GM19351 (cell line): ENCODE measurements around the gene FHOD1.
A peak's percentile ranks its signal among the peaks of the same experiment; 100 is the strongest.

Experiments used
- ATAC-seq: cut with Tn5 transposase; IDR thresholded peaks from one replicate; pipeline ENCODE4 v1.9.1; 2021; ENCODE audit warnings: mild to moderate bottlenecking, moderate library complexity; ENCODE audit not compliant: unreplicated experiment

The FHOD1 gene

DNA sequence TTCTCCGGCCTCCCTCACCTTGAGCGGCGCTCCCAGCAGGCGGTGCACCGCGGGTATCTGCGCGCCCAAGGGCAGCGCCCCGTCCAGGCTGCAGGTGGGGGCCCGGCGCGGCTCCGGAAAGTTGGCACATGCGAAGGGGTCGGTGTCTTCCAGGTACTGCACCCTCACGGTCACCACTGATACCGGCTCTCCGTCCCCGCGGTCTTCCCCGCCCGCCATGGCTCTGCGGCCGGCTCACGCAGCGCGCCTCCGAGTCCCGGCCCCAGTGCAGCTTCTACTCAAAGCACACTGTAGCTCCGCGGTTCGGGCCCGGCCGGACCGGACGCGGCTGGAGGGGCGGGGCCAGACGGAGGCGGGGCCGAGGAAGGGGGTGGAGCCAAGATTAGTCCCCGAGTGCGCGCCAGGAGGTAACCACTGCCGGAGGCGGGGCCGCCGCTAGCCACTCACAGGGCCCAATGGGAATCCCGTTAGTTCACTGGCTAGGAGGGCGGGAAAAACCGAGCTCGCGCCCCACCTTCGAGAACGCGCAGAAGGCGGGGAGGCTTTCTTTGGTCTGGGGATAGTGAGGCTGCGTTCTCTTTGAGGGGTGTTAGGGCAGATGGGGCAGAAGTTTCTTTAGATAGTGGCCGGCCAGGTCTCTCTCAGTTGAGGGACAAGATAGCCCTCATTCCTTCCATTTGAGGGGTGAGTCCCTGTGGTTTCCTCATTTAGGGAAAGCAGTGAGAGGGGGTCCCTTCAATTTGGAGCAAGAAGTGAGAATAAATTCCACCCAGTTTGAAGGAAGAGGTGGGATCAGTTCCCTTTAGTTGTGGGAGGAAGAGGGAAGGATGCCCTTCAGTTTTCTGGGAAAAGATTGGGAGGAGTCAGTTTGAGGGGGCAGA lies at the start of gene FHOD1:
TSS of gene FHOD1 (minus strand) at position 290 of the 881 bp plus-strand sequence. CDS start at position 219, 71 bp downstream.
- ATAC-seq, result peak; percentile 44

DNA sequence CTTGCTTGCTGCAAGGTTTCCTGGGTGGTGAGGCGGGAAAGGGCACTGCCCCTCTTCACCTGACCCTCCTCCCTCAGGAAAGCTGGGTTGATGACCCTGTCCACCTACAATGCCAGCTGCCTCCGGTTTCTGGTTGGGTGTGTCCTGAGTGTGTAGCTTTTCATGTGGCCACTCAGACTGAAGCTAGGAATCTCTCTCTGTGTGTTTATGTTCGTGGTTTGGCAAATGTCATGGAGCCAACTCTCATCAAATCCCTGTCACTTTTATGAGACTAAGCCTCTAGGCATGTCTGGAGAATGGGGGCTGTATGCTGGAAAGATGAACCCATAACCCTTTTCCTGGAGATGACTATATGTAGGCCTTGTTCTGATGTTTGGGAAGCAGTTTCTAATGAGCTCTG lies 49.1 kb upstream of the FHOD1 start:
- no peak for ATAC-seq

DNA sequence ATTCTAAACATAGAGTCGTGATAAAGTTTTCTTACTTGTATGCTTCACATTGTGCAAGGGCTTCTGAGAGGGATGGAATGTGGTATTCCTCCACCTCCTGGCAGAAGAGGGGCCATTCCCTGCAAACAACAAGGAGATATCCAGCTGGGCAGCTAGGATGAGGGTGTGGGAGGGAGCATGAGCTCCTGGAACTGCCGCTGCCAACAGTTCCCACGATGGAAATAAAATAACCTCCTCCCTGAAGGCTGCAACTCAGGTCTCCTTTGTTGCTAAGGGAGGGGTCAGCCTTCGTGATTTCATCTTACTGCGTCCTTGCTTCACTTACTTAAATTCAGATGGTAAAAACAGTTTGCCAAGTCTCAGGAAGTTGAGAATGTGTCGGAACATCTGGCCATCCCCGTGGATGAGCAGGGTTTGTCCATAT lies 47.7 kb upstream of the FHOD1 start:
- ATAC-seq, result no peak

DNA sequence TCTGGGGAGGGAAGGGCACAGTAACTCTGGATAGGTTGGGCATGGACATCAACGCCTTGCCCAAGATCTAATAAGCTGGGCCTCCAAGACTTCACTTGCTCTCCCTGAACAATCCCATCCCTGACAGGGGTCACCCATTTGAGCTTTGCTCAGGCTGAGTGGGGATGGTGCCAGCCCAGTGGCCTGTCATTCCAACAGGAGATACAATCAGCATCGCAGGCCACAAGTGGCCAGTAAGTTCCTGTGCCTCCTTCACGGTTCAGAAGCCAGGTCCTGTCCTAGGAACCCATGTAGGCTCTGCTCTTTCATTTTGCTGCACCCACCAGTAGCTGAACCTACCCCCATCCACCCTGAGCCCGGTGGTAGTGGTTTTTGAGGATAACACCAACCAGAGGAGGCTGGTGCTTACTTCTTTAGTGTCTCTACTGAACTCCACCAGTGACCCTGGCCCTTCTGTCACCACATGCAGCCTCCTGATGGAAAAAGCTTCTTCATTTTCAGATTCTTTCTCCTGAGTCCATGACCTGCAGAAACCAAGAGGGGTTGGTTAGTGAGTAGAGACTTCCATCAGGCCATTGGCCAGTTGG lies 47.0 kb upstream of the FHOD1 start:
- no peak for ATAC-seq

DNA sequence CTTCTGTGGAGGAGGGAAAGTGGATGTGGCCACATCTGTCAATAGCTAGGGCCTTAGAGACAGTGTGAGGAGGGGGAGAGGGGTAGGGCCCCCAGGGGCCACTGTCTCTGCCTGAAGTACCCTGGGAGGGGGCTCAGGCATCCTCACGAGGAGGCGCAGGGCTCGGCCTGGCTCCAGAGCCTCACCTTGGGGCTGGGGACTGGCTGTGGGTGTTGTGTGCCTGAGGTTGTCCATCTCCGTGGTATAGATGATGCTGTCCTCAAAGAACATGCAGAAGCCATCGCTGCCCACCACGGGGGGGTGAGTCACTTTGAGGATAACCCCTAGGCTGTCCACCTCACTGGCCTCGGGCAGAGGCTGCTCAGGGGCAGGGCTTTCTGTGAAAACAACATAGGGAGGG lies 44.2 kb upstream of the FHOD1 start:
- ATAC-seq, result no peak

DNA sequence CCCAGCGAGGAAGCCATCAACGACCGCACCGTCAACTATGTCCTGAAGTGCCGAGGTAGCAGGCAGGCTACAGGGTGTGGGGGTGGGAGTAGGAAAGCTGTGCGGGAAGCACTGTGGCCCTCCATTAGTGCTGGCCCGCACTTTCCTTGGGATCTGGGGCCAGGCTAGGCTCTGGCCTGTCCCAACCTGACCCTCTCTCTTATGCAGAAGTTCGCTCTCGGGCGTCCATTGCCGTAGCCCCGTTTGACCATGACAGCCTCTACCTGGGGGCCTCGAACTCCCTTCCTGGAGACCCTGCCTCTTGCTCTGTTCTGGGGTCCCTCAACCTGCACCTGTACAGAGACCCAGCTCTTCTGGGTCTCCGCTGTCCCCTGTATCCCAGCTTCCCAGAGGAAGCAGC lies 40.7 kb upstream of the FHOD1 start:
- ATAC-seq, result no peak

DNA sequence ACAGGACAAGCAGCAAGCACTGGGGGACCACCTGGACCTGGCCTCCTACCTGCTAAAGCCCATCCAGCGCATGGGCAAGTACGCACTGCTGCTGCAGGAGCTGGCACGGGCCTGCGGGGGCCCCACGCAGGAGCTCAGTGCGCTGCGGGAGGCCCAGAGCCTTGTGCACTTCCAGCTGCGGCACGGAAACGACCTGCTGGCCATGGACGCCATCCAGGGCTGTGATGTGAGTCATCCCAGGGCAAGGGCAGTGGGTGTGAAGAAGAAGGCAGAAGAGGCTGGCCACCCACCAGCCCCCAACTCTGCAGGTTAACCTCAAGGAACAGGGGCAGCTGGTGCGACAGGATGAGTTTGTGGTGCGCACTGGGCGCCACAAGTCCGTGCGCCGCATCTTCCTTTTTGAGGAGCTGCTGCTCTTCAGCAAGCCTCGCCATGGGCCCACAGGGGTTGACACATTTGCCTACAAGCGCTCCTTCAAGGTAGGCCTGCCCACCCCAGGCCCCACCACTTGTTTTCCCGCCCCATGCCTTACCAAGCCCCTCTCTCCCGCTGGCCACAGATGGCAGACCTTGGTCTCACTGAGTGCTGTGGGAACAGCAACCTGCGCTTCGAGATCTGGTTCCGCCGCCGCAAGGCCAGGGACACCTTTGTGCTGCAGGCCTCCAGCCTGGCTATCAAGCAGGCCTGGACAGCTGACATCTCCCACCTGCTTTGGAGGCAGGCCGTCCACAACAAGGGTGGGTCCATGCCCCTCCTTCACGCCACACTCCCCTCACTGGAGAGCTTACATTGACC lies 39.4 kb upstream of the FHOD1 start:
- no peak for ATAC-seq

DNA sequence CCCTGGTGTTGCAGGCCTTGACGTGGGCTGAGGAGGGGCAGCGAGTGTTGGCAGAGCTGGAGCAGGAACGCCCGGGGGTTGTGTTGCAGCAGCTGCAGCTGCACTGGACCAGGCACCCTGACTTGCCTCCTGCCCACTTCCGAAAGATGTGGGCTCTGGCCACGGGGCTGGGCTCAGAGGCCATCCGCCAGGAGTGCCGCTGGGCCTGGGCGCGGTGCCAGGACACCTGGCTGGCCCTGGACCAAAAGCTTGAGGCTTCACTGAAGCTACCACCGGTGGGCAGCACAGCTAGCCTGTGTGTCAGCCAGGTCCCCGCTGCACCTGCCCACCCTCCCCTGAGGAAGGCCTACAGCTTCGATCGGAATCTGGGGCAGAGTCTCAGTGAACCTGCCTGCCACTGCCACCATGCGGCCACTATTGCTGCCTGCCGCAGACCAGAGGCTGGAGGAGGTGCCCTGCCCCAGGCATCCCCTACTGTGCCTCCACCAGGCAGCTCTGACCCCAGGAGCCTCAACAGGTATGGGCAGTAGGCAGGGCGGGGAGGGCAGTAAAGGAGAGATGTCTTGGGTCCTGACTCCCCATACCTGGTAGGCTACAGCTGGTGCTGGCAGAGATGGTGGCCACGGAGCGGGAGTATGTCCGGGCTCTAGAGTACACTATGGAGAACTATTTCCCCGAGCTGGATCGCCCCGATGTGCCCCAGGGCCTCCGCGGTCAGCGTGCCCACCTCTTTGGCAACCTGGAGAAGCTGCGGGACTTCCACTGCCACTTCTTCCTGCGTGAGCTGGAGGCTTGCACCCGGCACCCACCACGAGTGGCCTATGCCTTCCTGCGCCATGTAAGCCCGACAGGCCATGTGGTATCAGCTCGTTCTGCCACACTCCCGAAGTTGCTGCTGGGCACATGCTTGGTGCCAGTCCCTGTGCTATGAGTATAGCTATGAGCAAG lies 37.7 kb upstream of the FHOD1 start:
- no peak for ATAC-seq

DNA sequence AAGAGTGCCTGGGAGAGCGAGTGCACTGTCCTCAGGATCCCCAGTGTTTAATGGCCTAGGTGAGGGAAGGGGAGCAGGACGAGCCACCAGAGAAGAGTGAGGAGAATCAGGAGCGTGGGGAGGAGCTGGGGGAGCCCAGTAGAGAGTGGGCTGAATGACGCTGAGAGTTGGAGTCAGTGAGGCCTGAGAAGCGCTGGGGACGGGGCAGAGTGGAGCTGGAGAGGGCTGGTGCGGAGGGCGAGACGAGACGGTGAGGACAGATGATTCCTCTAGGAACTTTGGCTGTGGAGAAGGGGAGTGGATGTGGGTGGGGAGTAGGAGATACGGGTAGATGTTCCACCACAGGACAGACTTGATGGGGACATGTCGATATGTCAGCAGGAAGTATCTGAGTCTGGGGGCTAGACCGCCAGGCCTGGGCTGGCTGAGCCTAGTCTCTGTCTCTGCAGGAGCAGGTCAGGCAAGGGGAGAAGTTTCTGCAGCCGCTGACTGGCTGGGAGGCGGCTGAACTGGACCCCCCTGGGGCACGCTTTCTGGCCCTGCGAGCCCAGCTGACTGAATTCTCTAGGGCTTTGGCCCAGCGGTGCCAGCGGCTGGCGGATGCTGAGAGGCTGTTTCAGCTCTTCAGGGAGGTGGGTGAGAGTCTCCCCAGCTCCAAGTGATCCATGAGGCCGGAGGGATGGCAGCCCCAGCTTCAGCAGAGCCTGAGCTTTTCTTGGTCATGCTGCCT lies 36.7 kb upstream of the FHOD1 start:
- ATAC-seq, result no peak

DNA sequence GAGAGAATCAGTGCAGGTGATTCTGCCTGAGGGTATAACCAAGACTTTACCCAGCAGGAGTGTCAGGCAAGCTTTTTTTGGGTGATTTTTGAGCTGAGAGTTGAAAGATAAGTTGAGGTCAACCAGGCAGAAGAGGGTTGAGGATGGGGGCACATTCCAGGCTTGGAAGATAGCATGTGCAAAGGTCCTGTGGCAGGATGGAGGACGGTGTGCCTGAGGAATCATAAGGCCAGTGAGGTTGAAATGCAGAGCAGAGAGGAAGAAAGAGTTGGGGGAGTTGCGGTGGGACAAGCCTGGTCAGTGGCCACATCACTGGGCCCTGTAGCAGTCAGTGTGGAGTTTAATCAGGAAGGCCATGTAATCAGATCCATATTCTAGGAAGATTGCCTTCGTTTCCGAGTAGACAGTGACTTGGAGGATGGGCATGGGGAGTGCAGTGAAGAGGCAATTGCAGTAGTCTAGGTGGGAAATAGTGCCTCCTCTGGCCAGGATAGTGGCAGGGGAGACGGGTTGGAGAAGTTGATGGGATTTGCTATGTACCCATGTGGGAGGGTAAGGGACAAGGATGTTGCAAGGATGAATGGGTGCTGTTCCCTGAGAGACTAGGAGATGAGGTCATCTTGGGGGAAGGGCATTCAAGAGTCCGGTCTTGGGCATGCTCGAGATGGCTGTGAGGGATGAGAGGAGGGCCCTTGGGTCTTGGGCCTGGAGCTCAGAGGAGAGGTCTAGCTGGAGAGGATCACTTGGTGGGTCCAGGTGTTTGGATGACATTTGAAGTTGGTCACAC lies 36.0 kb upstream of the FHOD1 start:
- no peak for ATAC-seq

DNA sequence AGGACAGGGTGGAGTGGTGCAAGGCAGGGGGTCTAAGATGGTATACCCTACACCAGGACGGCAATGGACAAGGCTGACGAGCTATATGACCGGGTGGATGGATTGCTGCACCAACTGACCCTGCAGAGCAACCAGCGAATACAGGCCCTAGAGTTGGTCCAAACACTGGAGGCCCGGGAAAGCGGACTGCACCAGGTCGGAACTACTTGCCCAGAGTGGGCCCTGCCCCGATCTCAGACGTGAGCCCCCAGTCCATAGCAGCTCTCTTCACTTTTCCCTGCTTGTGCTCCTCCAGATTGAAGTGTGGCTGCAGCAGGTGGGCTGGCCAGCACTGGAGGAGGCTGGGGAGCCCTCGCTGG lies 35.1 kb upstream of the FHOD1 start:
- no peak for ATAC-seq

DNA sequence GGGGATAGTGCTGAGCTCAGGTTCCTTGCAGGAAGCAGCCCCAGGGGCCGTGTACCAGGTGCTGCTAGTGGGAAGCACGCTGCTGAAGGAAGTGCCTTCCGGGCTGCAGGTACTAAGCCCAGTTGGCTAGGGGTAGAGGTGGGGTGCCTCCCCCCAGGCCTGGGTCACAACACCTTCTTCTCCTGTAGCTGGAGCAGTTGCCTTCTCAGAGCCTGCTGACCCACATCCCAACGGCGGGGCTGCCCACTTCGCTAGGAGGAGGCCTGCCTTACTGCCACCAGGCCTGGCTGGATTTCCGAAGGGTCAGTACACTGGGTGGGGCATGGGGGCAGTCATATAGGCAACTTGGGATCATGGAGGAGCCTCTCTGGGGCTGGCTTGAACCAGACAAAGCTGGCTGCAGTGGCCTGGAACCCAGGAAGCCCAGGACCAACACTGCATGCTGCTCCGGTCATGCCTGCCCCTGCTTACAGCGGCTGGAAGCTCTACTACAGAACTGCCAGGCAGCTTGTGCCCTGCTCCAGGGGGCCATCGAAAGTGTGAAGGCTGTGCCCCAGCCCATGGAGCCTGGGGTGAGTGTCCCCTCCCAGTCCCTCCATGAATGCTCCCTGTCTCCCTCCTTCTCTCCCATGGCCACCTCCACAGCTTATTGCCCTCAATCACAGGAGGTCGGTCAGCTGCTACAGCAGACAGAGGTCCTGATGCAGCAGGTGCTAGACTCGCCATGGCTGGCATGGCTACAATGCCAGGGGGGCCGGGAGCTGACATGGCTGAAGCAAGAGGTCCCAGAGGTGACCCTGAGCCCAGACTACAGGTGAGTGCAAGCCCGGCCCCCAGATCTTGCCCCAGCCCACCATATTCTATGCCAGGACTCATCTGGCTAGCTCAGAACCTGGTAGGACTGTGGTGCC lies 34.5 kb upstream of the FHOD1 start:
- ATAC-seq, result no peak

DNA sequence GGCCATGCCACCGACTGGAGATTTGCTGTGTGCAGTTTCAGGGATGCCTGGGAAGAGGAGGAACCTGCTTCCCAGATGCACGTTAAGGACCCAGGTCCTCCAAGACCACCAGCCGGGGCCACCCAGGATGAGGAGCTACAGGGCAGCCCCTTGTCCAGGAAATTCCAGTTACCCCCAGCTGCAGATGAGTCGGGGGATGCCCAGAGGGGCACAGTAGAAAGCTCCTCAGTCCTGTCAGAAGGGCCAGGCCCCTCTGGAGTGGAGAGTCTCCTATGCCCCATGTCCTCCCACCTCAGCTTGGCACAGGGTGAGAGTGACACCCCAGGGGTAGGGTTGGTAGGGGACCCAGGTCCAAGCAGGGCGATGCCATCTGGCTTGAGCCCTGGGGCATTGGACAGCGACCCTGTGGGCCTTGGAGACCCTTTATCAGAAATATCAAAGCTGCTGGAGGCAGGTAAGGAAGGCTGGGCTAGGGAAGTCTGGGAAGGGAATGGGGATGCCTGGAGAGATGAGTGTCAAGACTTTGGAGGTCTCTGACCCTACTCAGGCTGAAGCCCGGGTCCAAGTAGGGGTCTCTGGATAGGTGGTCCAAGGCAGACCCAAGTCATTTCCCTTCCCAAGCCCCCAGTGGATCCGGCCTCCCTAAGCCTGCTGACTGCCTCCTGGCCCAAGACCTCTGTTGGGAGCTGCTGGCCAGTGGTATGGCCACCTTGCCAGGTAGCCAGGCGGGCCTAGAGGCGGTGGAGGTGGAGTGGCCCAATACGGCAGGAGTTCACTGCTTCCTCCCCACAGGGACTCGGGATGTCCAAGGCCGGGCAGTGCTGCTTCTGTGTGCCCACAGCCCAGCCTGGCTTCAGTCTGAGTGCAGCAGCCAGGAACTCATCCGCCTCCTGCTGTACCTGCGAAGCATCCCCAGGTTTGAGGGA lies 33.1 kb upstream of the FHOD1 start:
- ATAC-seq, result no peak

DNA sequence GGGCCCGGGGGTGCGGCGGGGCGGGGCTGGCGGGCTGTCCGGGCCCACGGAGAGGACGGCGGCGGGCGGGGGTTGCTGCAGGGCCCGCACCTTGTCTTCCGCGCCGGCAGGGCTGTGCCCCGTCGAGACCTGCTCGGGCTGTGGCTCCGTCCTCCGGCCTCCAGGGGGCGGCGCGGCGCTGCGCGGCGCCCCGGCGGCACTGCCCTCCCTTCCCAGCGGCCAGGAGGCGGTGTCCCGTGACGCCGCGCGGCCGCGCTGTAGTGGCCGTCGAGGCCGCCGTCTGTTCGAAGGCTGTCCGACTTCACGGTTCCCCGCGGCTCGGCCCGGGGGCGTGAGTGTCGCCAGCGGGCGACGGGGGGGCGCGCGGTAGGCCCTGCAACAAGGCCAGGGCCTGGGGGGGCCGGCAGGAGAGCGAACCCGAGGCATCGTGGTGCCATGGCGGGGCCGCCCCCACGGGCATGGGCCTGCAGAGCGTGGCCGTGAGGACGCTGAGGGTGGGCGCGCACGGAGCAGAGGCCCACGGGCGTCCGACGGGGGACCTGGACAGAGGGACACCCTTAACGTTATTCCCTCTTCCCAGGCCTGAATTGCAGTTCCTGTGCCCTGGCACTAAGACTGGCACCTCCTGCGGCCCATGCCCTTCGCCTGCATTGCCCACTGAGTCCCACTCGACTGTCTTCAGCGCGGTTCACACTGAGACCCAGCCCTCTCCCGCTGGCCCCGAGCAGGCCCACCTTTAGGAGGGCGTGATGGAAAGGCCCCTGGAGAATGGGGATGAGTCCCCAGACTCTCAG lies 32.2 kb upstream of the FHOD1 start, which contains the start of gene PLEKHG4:
TSS of gene PLEKHG4 (plus strand) at position 237 of the 794 bp plus-strand sequence. CDS start at position 750, 513 bp downstream.
- peak; percentile 88 for ATAC-seq

DNA sequence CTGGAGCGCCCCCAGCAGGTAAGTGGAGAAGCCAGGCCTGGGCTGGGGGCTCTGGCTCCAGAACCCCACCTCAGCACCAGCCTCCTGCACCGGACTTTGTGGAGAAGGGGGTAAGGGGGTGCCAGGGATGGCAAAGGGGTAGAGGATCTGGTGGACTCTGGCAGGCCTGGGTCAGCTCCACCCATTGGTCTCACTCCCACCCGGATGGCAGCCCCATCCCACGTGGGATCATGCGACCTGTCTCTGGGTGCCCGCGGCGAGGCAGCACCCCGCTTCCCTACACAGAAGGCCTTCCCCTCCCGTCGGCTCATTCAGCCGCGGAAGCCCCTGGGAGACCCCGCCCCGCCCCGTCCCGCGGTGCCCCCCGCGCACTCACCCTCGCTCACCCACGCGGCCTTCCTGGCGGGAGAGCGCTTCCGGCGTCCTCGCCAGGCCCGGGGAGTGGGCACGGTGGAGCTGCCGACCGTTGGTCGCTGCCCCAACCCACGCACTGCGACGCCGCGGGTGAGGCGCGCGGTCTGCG lies 31.6 kb upstream of the FHOD1 start:
- peak; percentile 49 for ATAC-seq
